ENCODE measurements around the gene EMP1. TPM values are rescaled to one million over a fixed set of nuclear protein-coding genes. Genes with fewer than 3 reads are reported as not detected.

The EMP1 gene
- total RNA-seq, 1 experiment from 2014 or later: 0.63 TPM

DNA sequence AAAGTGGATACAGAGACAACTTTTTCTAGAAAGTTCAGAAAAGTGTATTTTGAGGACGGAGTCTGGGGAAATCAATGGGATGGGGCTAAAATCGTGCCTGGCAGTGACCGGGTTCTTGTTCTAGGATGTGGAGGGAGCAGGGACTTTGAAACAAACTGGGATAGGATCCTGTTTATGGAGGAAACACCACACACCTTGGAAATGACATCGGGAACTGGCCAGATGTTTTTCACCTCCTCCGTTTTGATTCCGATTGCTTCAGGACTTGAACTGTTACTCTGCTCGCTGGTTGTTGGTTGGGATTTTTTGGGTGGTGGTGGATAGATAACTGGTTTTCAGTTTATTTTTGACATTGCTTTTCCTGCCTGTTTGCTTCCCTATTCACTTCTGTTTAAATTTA, 506 bp downstream of the EMP1 start:
- Histone ChIP-seq H3K79me2 (ENCODE audit: insufficient read depth, low read length) (no peaks in the 10 kb centered on the region), H3K14ac (ENCODE audit: insufficient read depth, low read length) (no peak overlapping the region), H4K8ac (replicated peaks; ENCODE audit: insufficient read length, low read depth, low read length) (no peak overlapping the region), H4K91ac (ENCODE audit: insufficient read length, low read depth, low read length) (peak overlapping the region; percentile 47), H3K79me1 (ENCODE audit: insufficient read depth, low read depth, low read length, poor library complexity, severe bottlenecking) (no peaks in the 10 kb centered on the region), H3K27me3 (ENCODE audit: insufficient read depth, low read length) (no peaks in the 10 kb centered on the region), H2AK5ac (ENCODE audit: insufficient read length, low read length) (no peak overlapping the region), H4K5ac (ENCODE audit: insufficient read length, low read depth, low read length) (no peak overlapping the region), H3K9me3 (ENCODE audit: control insufficient read depth, low read depth, low read length) (no peaks in the 10 kb centered on the region), H3K27ac (ENCODE audit: insufficient read length, low read depth, low read length) (no peak overlapping the region), H3K23me2 (ENCODE audit: insufficient read length, low read depth, low read length, poor library complexity, severe bottlenecking) (no peaks in the 10 kb centered on the region), H2BK20ac (ENCODE audit: low read depth, low read length, poor library complexity, severe bottlenecking) (no peak overlapping the region), H3K4me2 (ENCODE audit: insufficient read depth, insufficient read length, low read length) (no peak overlapping the region), H2BK12ac (ENCODE audit: insufficient read length, low read depth, low read length) (no peak overlapping the region), H4K20me1 (ENCODE audit: control insufficient read depth, insufficient read depth, insufficient read length) (no peaks in the 10 kb centered on the region), H2BK120ac (ENCODE audit: low read depth, low read length, poor library complexity, severe bottlenecking) (no peak overlapping the region), H2BK15ac (ENCODE audit: low read depth, low read length) (no peak overlapping the region), H3K4ac (ENCODE audit: low read depth, low read length) (no peak overlapping the region), H3T11ph (ENCODE audit: low read length) (no peak overlapping the region), H3K4me1 (ENCODE audit: insufficient read depth, low read length) (peaks cover 2% of the 10 kb centered on the region), H3K18ac (ENCODE audit: insufficient read length, low read depth, low read length) (no peak overlapping the region), H2AFZ (ENCODE audit: low read length) (no peak overlapping the region), H3K23ac (ENCODE audit: insufficient read length, low read depth, low read length) (no peak overlapping the region), H2BK5ac (ENCODE audit: insufficient read length, low read length) (no peak overlapping the region), H3K56ac (ENCODE audit: insufficient read length, low read depth, low read length) (no peak overlapping the region), H3K9ac (ENCODE audit: extremely low read depth, insufficient read length, low read length) (no peak overlapping the region)
- Mint-ChIP-seq H3K27me3 (ENCODE audit: low read depth) (peaks cover 5% of the 10 kb centered on the region), H3K9me3 (no peaks in the 10 kb centered on the region), H3K36me3 (ENCODE audit: insufficient read depth in 1 of 3, low read depth in 3 of 3) (no peaks in the 10 kb centered on the region), H3K4me3 (no peak overlapping the region), H3K27ac (no peak overlapping the region), H3K4me1 (peaks cover 31 to 38% of the 10 kb centered on the region in 2 experiments)
- TF ChIP-seq, protein P1, sequence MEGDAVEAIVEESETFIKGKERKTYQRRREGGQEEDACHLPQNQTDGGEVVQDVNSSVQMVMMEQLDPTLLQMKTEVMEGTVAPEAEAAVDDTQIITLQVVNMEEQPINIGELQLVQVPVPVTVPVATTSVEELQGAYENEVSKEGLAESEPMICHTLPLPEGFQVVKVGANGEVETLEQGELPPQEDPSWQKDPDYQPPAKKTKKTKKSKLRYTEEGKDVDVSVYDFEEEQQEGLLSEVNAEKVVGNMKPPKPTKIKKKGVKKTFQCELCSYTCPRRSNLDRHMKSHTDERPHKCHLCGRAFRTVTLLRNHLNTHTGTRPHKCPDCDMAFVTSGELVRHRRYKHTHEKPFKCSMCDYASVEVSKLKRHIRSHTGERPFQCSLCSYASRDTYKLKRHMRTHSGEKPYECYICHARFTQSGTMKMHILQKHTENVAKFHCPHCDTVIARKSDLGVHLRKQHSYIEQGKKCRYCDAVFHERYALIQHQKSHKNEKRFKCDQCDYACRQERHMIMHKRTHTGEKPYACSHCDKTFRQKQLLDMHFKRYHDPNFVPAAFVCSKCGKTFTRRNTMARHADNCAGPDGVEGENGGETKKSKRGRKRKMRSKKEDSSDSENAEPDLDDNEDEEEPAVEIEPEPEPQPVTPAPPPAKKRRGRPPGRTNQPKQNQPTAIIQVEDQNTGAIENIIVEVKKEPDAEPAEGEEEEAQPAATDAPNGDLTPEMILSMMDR (conservative IDR thresholded peaks at IDR 0.05): no peak
- no peak for DNase-seq
- no CpG with 5 or more reads among the region's 7 CpGs for WGBS (ENCODE audit: extremely low coverage, insufficient read length, low lambda C conversion rate)

All from H9 (cell line).